ENCODE results near the gene HSD11B1.

HSD11B1 gene

DNA sequence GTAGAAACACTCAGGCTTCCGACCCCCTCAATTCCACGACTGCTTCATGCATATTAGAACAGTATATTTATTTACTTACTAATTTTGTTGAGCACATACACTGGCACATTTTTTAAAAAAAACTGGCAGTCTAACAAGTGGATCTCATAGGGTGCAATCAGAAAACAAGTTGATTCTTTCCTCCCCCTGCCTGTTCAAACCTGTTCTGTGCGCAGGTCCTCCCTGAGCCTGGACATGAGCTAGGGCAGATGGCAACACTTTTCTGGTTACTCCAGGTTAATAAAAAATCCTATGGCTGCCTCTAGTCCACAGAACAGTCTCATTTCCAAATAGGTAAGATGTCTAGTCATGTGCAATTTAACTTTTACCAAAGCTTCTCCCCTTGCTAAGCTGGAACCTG lies 18.6 kb downstream of the HSD11B1 start:
- TF ChIP-seq, protein P1, sequence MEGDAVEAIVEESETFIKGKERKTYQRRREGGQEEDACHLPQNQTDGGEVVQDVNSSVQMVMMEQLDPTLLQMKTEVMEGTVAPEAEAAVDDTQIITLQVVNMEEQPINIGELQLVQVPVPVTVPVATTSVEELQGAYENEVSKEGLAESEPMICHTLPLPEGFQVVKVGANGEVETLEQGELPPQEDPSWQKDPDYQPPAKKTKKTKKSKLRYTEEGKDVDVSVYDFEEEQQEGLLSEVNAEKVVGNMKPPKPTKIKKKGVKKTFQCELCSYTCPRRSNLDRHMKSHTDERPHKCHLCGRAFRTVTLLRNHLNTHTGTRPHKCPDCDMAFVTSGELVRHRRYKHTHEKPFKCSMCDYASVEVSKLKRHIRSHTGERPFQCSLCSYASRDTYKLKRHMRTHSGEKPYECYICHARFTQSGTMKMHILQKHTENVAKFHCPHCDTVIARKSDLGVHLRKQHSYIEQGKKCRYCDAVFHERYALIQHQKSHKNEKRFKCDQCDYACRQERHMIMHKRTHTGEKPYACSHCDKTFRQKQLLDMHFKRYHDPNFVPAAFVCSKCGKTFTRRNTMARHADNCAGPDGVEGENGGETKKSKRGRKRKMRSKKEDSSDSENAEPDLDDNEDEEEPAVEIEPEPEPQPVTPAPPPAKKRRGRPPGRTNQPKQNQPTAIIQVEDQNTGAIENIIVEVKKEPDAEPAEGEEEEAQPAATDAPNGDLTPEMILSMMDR (IDR thresholded peaks at IDR 0.05), result no peak
- H3K27ac ChIP-seq, result no peak overlapping the region

DNA sequence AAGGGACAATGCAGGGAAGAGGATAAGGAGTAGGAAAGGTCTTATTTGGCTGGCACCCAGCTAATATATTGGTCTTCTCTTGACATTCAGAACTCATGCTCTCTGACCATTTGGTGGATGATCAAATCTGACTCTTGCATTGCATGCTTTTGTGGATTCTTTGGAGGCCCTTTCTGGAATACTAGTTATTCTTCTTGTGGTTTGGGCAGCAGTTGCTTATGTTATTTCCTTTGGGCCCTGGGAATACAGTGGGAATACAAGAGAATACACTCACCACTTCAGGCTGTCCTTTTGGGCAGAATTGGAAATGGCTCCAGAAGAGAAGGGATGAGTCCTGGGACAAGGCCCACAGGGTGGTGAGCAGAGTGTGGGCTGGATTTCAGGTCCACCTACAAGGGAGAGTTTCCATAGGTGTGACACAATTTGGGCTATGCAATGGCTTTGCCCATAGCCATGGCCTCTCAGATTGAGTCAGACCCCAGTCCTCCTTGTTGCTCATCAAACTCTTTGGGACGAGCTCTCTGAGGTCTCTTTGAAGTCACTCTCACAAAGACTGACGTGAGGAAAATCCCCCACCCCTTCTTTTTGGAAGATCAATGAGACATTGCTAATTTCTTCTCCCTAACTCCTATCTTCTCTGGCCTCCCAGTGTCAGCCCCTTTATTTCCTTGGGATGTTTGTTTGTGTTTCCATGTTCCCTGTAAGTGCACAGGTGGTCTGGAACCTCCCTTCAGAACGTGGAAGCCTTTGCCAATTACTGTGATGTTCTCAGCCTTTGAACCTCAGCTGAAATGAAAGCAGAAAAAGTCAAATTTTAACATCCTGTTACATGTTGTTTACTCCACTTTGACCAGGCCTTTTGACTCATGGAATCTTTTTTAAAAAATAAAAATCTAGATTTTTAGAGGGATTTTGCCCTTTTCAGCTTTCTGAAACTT lies 19.4 kb downstream of the HSD11B1 start:
- TF ChIP-seq, protein P1 (IDR thresholded peaks at IDR 0.05), result no peak
- DNase-seq (ENCODE audit: low spot score), result no peak
- no peak overlapping the region for H3K27ac ChIP-seq
- no peak overlapping the region for H3K4me3 ChIP-seq

More for the DNA sequence above, 18.6 kb downstream of the HSD11B1 start:
- DNase-seq (ENCODE audit: low spot score), result no peak
- H3K4me3 ChIP-seq, result no peak overlapping the region

DNA sequence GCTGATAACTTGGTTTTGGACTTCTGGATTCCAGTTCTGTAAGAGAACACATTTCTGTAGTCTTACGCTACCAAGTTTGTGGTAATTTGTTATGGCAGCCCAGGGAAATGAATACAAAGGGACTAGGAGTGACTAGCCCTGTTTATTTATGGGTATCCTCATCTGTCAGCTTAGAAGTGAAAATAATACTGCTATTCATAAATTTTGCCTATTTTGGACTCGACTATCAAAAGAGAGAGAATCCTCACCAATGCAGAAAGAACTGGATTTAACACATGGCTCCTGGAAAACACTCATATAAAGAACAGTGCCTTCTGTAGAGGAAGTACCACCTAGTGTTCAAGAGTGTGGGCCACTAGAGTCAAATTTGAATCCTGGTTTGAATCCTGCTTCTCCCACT lies 22.6 kb downstream of the HSD11B1 start:
- TF ChIP-seq, protein P1 (IDR thresholded peaks at IDR 0.05), result no peak

DNA sequence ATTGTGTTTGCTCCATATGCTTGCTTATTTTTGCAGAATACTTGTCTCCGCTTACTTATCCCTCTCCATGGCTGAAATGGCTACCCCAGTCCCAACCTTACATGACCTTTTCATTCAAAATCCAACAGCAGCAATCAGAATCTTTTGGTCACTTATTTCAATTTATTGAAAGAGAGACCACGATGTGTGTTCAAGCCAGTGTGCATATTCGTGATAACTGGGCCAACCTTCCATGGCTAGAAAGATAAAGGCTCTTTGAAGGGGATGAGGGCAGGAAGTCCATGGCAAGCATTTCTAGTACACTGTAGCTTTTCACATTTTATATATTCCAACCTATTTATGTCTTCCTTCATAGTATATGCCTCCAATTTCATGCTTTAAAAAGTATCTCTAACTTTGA lies 23.1 kb downstream of the HSD11B1 start:
- DNase-seq (ENCODE audit: low spot score), result no peak
- Histone ChIP-seq H3K4me3 (no peak overlapping the region), H3K27ac (no peak overlapping the region)
- TF ChIP-seq, protein P1 (IDR thresholded peaks at IDR 0.05), result no peak

More for the DNA sequence above, 22.6 kb downstream of the HSD11B1 start:
- Histone ChIP-seq H3K4me3 (no peak overlapping the region), H3K27ac (no peak overlapping the region)
- DNase-seq (ENCODE audit: low spot score), result no peak

DNA sequence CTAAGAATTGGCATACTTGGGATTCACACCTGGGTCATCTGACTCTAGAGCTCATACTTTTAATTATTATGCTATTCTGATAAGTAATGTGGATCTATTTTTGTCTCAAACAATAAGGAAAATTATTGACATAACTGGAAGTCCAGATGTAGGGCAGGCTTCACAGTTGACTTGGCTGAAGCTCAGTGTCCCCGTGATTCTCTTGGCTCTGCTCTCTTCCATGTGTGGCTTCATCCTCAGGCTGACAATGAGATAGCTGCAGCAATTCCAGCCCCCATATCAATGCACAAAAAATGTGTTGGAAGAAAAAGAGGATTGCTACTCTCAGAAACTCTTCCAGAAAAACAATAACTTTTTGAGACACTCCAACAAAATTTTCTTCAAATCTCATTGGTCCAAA lies 23.8 kb downstream of the HSD11B1 start:
- no peak for DNase-seq (ENCODE audit: low spot score)
- no peak overlapping the region for H3K4me3 ChIP-seq
- no peak overlapping the region for H3K27ac ChIP-seq
- TF ChIP-seq, protein P1 (IDR thresholded peaks at IDR 0.05), result no peak

DNA sequence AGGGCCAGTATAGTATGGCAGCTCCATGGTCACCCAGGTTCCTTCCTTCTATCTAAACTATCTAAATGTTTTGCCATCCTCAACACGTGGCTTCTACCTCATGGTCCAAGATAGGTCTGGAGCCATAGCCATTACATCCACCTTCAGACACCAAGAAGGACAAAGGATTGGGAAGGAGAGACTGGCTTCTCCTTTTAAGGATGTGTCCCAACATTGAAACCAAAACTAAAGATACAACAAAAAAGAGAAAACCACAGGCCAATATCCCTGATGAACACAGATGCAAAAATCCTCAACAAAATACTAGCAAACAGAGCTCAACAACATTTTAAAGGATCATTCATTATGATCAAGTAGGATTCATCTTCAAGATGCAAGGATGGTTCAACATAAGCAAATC lies 24.8 kb downstream of the HSD11B1 start:
- Histone ChIP-seq H3K27ac (no peak overlapping the region), H3K4me3 (no peak overlapping the region)
- TF ChIP-seq, protein P1 (IDR thresholded peaks at IDR 0.05), result no peak
- DNase-seq (ENCODE audit: low spot score), result no peak

DNA sequence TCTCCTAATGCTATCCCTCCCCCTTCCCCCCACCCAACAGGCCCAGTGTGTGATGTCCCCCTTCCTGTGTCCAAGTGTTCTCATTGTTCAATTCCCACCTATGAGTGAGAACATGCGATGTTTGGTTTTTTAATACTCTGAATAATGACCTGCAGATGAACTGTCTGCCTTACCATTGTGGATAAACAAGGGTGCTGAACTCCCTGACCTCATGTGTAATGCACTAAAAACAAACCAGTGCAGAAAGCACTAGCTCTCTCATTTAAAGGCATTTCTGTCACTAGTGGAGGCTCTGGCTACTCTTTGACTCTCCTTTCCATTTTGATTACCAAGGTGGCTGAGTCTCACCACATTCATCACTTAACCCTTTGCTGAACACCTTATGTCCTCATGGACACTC lies 28.1 kb downstream of the HSD11B1 start:
- Histone ChIP-seq H3K27ac (no peak overlapping the region), H3K4me3 (no peak overlapping the region)
- no peak for DNase-seq (ENCODE audit: low spot score)
- TF ChIP-seq, protein P1 (IDR thresholded peaks at IDR 0.05), result no peak
